Measurements from ENCODE around the gene LRRC45.

Gene LRRC45

GRCh38 chr17:82008941-82009405 lies 14.1 kb upstream of the LRRC45 start (continued):
- no peak for TF ChIP-seq ZNF626 (tag by site-specific recombination; IDR thresholded peaks at IDR 0.05)

DNA sequence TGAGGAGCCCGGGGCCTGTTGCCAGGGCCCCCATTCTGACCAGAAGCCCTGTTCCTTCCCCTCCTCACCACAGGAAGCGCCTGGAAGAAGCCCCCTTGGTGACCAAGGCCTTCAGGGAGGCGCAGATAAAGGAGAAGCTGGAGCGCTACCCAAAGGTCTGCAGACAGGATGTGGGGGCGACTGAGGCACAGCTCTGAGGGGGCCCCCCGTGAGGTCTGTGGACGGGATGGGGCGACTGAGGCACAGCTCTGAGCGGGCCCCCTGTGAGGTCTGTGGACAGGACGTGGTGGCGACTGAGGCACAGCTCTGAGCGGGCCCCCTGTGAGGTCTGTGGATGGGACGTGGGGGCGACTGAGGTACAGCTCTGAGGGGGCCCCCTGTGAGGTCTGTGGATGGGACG lies 13.7 kb upstream of the LRRC45 start:
- Histone ChIP-seq H3K4me3 (ENCODE audit: low read depth, low read length) (no peak overlapping the region), H3K27ac (ENCODE audit: extremely low read depth, low read depth, low read length) (no peak overlapping the region), H3K36me3 (ENCODE audit: control insufficient read depth in 2 of 2, insufficient read depth in 1 of 2, low read length in 2 of 2) (peaks cover 0 to 5% of the 10 kb centered on the region in 2 experiments; a peak in 1 of 3 replicates), H3K4me1 (ENCODE audit: control insufficient read depth, insufficient read depth, low read length) (no peaks in the 10 kb centered on the region), H3K9me3 (ENCODE audit: control insufficient read depth, insufficient read depth, low read depth, low read length) (no peaks in the 10 kb centered on the region)
- TF ChIP-seq FEZF1 (tag by site-specific recombination; IDR thresholded peaks at IDR 0.05) (no peak), YY1 (tag by site-specific recombination; IDR thresholded peaks at IDR 0.05) (no peak), BCL6B (tag by site-specific recombination; IDR thresholded peaks at IDR 0.05) (no peak), KLF9 (tag by site-specific recombination; IDR thresholded peaks at IDR 0.05; ENCODE audit: low read depth) (no peak), ZNF677 (tag by site-specific recombination; IDR thresholded peaks at IDR 0.05) (no peak), OSR2 (tag by site-specific recombination; IDR thresholded peaks at IDR 0.05) (no peak), ZNF19 (tag by site-specific recombination; IDR thresholded peaks at IDR 0.05; ENCODE audit: low read depth) (no peak), ZNF792 (tag by site-specific recombination; IDR thresholded peaks at IDR 0.05) (no peak), ZNF394 (tag by site-specific recombination; IDR thresholded peaks at IDR 0.05; ENCODE audit: borderline replicate concordance) (no peak), GLIS2 (tag by site-specific recombination; IDR thresholded peaks at IDR 0.05) (no peak), REPIN1 (tag by site-specific recombination; IDR thresholded peaks at IDR 0.05; ENCODE audit: low read depth) (no peak), ZBTB8A (tag by site-specific recombination; IDR thresholded peaks at IDR 0.05) (no peak)
- TF ChIP-seq, protein P1, sequence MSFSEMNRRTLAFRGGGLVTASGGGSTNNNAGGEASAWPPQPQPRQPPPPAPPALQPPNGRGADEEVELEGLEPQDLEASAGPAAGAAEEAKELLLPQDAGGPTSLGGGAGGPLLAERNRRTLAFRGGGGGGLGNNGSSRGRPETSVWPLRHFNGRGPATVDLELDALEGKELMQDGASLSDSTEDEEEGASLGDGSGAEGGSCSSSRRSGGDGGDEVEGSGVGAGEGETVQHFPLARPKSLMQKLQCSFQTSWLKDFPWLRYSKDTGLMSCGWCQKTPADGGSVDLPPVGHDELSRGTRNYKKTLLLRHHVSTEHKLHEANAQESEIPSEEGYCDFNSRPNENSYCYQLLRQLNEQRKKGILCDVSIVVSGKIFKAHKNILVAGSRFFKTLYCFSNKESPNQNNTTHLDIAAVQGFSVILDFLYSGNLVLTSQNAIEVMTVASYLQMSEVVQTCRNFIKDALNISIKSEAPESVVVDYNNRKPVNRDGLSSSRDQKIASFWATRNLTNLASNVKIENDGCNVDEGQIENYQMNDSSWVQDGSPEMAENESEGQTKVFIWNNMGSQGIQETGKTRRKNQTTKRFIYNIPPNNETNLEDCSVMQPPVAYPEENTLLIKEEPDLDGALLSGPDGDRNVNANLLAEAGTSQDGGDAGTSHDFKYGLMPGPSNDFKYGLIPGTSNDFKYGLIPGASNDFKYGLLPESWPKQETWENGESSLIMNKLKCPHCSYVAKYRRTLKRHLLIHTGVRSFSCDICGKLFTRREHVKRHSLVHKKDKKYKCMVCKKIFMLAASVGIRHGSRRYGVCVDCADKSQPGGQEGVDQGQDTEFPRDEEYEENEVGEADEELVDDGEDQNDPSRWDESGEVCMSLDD (tag by site-specific recombination; IDR thresholded peaks at IDR 0.05): no peak
- TF ChIP-seq, protein P2, sequence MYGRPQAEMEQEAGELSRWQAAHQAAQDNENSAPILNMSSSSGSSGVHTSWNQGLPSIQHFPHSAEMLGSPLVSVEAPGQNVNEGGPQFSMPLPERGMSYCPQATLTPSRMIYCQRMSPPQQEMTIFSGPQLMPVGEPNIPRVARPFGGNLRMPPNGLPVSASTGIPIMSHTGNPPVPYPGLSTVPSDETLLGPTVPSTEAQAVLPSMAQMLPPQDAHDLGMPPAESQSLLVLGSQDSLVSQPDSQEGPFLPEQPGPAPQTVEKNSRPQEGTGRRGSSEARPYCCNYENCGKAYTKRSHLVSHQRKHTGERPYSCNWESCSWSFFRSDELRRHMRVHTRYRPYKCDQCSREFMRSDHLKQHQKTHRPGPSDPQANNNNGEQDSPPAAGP (tag by site-specific recombination; IDR thresholded peaks at IDR 0.05): no peak
- TF ChIP-seq, protein P3, sequence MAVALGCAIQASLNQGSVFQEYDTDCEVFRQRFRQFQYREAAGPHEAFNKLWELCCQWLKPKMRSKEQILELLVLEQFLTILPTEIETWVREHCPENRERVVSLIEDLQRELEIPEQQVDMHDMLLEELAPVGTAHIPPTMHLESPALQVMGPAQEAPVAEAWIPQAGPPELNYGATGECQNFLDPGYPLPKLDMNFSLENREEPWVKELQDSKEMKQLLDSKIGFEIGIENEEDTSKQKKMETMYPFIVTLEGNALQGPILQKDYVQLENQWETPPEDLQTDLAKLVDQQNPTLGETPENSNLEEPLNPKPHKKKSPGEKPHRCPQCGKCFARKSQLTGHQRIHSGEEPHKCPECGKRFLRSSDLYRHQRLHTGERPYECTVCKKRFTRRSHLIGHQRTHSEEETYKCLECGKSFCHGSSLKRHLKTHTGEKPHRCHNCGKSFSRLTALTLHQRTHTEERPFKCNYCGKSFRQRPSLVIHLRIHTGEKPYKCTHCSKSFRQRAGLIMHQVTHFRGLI (tag by site-specific recombination; IDR thresholded peaks at IDR 0.05): no peak
- TF ChIP-seq, protein P4, sequence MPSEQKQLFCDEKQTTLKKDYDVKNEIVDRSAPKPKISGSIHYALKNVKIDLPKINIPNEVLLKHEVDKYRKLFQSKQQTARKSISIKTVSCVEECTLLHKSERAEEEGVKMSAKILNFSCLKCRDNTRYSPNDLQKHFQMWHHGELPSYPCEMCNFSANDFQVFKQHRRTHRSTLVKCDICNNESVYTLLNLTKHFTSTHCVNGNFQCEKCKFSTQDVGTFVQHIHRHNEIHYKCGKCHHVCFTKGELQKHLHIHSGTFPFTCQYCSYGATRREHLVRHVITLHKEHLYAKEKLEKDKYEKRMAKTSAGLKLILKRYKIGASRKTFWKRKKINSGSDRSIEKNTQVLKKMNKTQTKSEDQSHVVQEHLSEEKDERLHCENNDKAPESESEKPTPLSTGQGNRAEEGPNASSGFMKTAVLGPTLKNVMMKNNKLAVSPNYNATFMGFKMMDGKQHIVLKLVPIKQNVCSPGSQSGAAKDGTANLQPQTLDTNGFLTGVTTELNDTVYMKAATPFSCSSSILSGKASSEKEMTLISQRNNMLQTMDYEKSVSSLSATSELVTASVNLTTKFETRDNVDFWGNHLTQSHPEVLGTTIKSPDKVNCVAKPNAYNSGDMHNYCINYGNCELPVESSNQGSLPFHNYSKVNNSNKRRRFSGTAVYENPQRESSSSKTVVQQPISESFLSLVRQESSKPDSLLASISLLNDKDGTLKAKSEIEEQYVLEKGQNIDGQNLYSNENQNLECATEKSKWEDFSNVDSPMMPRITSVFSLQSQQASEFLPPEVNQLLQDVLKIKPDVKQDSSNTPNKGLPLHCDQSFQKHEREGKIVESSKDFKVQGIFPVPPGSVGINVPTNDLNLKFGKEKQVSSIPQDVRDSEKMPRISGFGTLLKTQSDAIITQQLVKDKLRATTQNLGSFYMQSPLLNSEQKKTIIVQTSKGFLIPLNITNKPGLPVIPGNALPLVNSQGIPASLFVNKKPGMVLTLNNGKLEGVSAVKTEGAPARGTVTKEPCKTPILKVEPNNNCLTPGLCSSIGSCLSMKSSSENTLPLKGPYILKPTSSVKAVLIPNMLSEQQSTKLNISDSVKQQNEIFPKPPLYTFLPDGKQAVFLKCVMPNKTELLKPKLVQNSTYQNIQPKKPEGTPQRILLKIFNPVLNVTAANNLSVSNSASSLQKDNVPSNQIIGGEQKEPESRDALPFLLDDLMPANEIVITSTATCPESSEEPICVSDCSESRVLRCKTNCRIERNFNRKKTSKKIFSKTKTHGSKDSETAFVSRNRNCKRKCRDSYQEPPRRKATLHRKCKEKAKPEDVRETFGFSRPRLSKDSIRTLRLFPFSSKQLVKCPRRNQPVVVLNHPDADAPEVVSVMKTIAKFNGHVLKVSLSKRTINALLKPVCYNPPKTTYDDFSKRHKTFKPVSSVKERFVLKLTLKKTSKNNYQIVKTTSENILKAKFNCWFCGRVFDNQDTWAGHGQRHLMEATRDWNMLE (tag by site-specific recombination; conservative IDR thresholded peaks at IDR 0.05; ENCODE audit: low read depth): no peak
- CTCF ChIA-PET: interaction anchor here (1.2 to 4.7 kb wide), 2 partner anchors 11 to 50 kb away, joined by 4 to 30 read pairs; no protein-coding TSS in a partner anchor
- POLR2A ChIA-PET: interaction anchor here (1.6 kb wide), 1 partner anchor 13 kb away, joined by 3 read pairs; the partner anchor contains the start of genes CENPX and LRRC45

Data from HEK293 (cell line).